GM19467 (cell line): ENCODE results near the gene NYAP2.

Experiments
- ATAC-seq: cut with Tn5 transposase; IDR thresholded peaks from one replicate; pipeline ENCODE4 v1.9.1; 2021; ENCODE audit warnings: mild to moderate bottlenecking, moderate library complexity; ENCODE audit not compliant: unreplicated experiment

The NYAP2 gene

GRCh38 chr2:225693259-225693658 lies 293.7 kb downstream of the NYAP2 start:
- no peak for ATAC-seq

GRCh38 chr2:225694664-225695063 lies 295.2 kb downstream of the NYAP2 start:
- ATAC-seq, result no peak

- no peak for ATAC-seq
These were observed 298.4 kb downstream of the NYAP2 start for GRCh38 chr2:225697936-225698335.
